Measurements from ENCODE around the gene UTP4. TPM values are rescaled to one million over a fixed set of nuclear protein-coding genes. Genes with fewer than 3 reads are reported as not detected.

Gene UTP4
- polyA plus RNA-seq, 1 donor from 2014 or later: 18.5 TPM

DNA sequence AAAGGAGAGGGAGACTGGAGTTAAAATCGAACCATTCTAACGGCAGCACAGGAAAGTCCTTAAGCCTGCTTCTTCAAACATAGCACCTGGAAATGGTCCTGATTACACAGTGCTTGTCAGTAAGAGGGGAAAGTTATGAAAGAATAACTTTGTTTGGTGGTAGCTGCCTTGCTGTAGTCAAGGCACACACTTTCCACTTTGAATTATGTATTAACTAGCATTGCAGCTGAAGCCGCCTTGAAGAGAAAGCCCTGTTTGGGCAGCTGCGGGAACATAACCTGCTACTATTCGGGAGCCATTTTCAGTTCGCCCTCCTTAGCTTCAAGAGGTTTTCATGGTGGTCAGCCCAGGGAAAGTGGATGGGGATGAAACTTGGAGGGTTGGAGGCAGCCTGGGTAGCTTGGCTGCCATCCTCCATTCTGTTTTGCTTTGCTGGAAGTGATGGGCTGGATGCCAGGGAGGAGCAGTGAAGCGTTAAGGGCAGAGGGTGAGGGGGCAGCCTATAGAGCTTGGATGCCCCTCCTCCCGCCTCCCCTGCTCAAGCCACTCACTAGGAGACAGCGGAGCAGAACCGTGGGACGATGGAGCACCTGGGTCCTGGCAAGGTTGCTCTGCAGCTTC, 32.3 kb upstream of the UTP4 start:
- no peak overlapping the region for H3K4me2 ChIP-seq (ENCODE audit: low read length)
- no peak overlapping the region for H3K27ac ChIP-seq (ENCODE audit: low read length)

DNA sequence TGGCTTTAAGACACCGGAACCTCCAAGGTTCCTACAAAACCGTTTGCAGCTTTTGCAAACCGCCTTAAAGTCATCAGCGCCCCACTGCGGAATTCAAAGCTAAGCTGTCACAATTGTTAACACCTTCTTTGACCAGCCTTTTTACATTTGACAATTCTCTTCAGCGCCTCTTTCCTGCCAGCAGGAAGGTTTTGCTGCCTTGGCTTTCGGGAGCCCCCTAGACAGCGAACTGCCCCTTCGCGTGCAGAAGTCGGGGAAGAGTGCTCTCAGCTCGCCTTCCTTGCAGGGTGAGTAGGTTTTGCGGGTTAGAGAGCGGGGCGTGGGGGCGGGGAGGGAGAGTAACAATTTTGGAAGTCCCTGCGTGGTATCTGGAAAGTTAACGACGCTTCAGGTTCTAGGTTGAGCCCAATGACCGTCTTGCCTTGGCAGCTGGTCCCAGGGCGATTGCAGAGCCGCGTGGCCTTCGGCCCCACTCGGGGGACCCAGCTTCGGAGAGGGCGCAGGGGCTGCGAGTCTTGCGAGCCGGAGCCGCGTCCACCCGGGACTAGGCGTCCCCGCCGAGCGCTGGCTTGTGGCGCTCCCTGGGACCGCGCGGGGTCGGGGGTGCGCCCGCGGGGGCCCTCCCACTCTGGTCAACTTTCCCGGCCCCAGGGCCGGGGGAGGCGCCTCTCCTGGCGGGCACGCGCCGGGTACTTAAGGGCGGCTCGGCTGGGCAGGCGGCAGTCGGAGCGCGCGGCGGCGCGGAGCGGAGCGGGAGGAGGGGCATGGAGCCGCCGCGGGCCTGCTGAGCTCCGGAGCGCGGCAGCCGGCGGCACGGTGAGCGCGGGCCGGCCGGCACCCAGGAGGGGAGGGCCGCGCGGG, 26.7 kb upstream of the UTP4 start, which contains the start of gene HAS3:
TSS of gene HAS3 (plus strand) at position 153 of the 861 bp plus-strand sequence. CDS start 3,743 bp downstream, outside the sequence.
- H3K36me3 ChIP-seq (ENCODE audit: insufficient read depth, low read length): peaks cover 9% of the 10 kb centered on the region
- TF ChIP-seq RAD21 (conservative IDR thresholded peaks at IDR 0.05) (peak; percentile 77), TAF1 (IDR thresholded peaks at IDR 0.05; ENCODE audit: low read depth) (no peak), CTCF (IDR thresholded peaks at IDR 0.05; ENCODE audit: poor library complexity, severe bottlenecking) (peak; percentile 79), EZH2 (IDR thresholded peaks at IDR 0.05; ENCODE audit: borderline replicate concordance, insufficient read depth, low read length, poor library complexity, severe bottlenecking) (no peak), MXI1 (conservative IDR thresholded peaks at IDR 0.05; ENCODE audit: poor library complexity, severe bottlenecking) (peak; percentile 43), SMC3 (conservative IDR thresholded peaks at IDR 0.05; ENCODE audit: poor library complexity) (peak; percentile 77), EP300 (conservative IDR thresholded peaks at IDR 0.05; ENCODE audit: poor library complexity, severe bottlenecking) (peak; percentile 9), POLR2AphosphoS5 (IDR thresholded peaks at IDR 0.05) (peak; percentile 61)
- TF ChIP-seq, protein P1, sequence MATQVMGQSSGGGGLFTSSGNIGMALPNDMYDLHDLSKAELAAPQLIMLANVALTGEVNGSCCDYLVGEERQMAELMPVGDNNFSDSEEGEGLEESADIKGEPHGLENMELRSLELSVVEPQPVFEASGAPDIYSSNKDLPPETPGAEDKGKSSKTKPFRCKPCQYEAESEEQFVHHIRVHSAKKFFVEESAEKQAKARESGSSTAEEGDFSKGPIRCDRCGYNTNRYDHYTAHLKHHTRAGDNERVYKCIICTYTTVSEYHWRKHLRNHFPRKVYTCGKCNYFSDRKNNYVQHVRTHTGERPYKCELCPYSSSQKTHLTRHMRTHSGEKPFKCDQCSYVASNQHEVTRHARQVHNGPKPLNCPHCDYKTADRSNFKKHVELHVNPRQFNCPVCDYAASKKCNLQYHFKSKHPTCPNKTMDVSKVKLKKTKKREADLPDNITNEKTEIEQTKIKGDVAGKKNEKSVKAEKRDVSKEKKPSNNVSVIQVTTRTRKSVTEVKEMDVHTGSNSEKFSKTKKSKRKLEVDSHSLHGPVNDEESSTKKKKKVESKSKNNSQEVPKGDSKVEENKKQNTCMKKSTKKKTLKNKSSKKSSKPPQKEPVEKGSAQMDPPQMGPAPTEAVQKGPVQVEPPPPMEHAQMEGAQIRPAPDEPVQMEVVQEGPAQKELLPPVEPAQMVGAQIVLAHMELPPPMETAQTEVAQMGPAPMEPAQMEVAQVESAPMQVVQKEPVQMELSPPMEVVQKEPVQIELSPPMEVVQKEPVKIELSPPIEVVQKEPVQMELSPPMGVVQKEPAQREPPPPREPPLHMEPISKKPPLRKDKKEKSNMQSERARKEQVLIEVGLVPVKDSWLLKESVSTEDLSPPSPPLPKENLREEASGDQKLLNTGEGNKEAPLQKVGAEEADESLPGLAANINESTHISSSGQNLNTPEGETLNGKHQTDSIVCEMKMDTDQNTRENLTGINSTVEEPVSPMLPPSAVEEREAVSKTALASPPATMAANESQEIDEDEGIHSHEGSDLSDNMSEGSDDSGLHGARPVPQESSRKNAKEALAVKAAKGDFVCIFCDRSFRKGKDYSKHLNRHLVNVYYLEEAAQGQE (IDR thresholded peaks at IDR 0.05; ENCODE audit: borderline replicate concordance): no peak
- H3K4me2 ChIP-seq (ENCODE audit: low read length): peak within 1 kb of the TSS; percentile 65
- H4K20me1 ChIP-seq (ENCODE audit: insufficient read depth): no peaks in the 10 kb centered on the region
- peaks cover 3% of the 10 kb centered on the region for H3F3A ChIP-seq (ENCODE audit: insufficient read depth, low read length, poor library complexity, severe bottlenecking)
- peak within 1 kb of the TSS; percentile 85 for H3K9ac ChIP-seq (ENCODE audit: low read length)
- peak within 1 kb of the TSS; percentile 73 for H3K27ac ChIP-seq (ENCODE audit: low read length)
- H2AFZ ChIP-seq (ENCODE audit: low read depth, low read length): no peak within 1 kb of the TSS
- no peaks in the 10 kb centered on the region for H3K9me2 ChIP-seq (ENCODE audit: insufficient read depth, low read length)
- peak within 1 kb of the TSS; percentile 97 for H3K4me3 ChIP-seq (ENCODE audit: low read length)
- no peaks in the 10 kb centered on the region for H3K27me3 ChIP-seq (ENCODE audit: insufficient read depth, low read depth, low read length)
- peaks cover 33% of the 10 kb centered on the region for H3K79me2 ChIP-seq (replicated peaks; ENCODE audit: insufficient read depth, low read length)
- H3K9me3 ChIP-seq (ENCODE audit: low read length): no peaks in the 10 kb centered on the region

More for the DNA sequence above, 32.3 kb upstream of the UTP4 start:
- no peaks in the 10 kb centered on the region for H3K36me3 ChIP-seq (ENCODE audit: insufficient read depth, low read length)
- no peaks in the 10 kb centered on the region for H3K27me3 ChIP-seq (ENCODE audit: insufficient read depth, low read depth, low read length)
- TF ChIP-seq EP300 (conservative IDR thresholded peaks at IDR 0.05; ENCODE audit: poor library complexity, severe bottlenecking) (no peak), SMC3 (conservative IDR thresholded peaks at IDR 0.05; ENCODE audit: poor library complexity) (no peak), RAD21 (conservative IDR thresholded peaks at IDR 0.05) (no peak)
- TF ChIP-seq, protein P1 (IDR thresholded peaks at IDR 0.05; ENCODE audit: borderline replicate concordance): no peak
- H3K9ac ChIP-seq (ENCODE audit: low read length): no peak overlapping the region
- H3K4me3 ChIP-seq (ENCODE audit: low read length): no peak overlapping the region
- H2AFZ ChIP-seq (ENCODE audit: low read depth, low read length): no peak overlapping the region
- H3K9me2 ChIP-seq (ENCODE audit: insufficient read depth, low read length): no peaks in the 10 kb centered on the region
- H4K20me1 ChIP-seq (ENCODE audit: insufficient read depth): no peaks in the 10 kb centered on the region
- H3F3A ChIP-seq (ENCODE audit: insufficient read depth, low read length, poor library complexity, severe bottlenecking): no peaks in the 10 kb centered on the region
- H3K79me2 ChIP-seq (replicated peaks; ENCODE audit: insufficient read depth, low read length): no peaks in the 10 kb centered on the region
- no peaks in the 10 kb centered on the region for H3K9me3 ChIP-seq (ENCODE audit: low read length)
